ENCODE results near the gene AUTS2.

The AUTS2 gene

DNA sequence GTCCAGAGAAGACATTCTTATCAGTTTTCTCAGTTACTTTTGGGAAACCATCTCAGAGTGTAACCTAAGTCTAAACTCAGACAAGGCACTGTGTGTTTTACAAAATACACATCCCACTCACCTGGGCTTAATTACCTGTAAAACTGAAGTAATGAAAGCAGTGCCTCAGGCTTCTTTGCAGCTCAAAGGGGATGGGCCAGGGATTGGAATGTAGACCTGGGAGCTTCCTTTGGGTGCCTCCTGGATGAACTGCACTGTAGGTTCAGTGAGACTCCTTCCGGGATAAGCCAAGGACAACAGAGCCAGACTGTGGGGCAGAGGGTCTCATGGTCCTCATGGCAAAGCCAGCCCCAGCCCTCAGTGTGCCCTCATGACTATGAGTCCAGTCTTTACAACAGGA is 861.3 kb downstream of the AUTS2 start:
- no peaks in the 10 kb centered on the region for H3K9me3 ChIP-seq
- no peak for DNase-seq
- H3K4me3 ChIP-seq = no peak overlapping the region
- intact Hi-C loops (cut with DNase I; ENCODE audit: low total_unique reads) = no loop called here
- H3K27ac ChIP-seq = no peak overlapping the region
- TF ChIP-seq, protein P1, sequence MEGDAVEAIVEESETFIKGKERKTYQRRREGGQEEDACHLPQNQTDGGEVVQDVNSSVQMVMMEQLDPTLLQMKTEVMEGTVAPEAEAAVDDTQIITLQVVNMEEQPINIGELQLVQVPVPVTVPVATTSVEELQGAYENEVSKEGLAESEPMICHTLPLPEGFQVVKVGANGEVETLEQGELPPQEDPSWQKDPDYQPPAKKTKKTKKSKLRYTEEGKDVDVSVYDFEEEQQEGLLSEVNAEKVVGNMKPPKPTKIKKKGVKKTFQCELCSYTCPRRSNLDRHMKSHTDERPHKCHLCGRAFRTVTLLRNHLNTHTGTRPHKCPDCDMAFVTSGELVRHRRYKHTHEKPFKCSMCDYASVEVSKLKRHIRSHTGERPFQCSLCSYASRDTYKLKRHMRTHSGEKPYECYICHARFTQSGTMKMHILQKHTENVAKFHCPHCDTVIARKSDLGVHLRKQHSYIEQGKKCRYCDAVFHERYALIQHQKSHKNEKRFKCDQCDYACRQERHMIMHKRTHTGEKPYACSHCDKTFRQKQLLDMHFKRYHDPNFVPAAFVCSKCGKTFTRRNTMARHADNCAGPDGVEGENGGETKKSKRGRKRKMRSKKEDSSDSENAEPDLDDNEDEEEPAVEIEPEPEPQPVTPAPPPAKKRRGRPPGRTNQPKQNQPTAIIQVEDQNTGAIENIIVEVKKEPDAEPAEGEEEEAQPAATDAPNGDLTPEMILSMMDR (IDR thresholded peaks at IDR 0.05) = no peak
- H3K27me3 ChIP-seq = no peaks in the 10 kb centered on the region
- H3K4me1 ChIP-seq = peaks cover 0 to 5% (median 0%) of the 10 kb centered on the region in 4 donors
- no peaks in the 10 kb centered on the region for H3K36me3 ChIP-seq

DNA sequence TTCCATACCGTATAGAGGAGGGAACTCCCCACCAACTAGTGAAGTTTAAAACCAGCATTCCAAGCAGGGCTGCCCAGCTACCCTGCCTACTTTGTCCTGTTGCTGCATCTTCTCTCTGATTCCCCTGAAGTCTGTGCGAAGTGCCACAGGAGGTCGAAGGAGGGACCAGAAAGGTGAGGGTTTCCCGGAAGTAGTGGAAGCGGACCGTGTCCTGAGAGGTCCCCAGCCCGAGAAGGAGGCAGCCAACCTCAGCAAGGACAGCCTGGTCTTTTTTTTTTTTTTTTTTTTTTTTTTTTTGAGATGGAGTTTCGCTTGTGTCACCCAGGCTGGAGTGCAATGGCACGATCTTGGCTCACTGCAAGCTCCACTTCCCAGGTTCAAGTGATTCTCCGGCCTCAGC is 861.8 kb downstream of the AUTS2 start:
- H3K36me3 ChIP-seq = no peaks in the 10 kb centered on the region
- H3K4me1 ChIP-seq = peaks cover 0 to 5% (median 0%) of the 10 kb centered on the region in 4 donors
- no peaks in the 10 kb centered on the region for H3K9me3 ChIP-seq
- TF ChIP-seq, protein P1 (IDR thresholded peaks at IDR 0.05) = no peak
- no peak overlapping the region for H3K4me3 ChIP-seq
- H3K27me3 ChIP-seq = no peaks in the 10 kb centered on the region
- DNase-seq = no peak
- H3K27ac ChIP-seq = no peak overlapping the region
- intact Hi-C loops (cut with DNase I; ENCODE audit: low total_unique reads) = no loop called here

DNA sequence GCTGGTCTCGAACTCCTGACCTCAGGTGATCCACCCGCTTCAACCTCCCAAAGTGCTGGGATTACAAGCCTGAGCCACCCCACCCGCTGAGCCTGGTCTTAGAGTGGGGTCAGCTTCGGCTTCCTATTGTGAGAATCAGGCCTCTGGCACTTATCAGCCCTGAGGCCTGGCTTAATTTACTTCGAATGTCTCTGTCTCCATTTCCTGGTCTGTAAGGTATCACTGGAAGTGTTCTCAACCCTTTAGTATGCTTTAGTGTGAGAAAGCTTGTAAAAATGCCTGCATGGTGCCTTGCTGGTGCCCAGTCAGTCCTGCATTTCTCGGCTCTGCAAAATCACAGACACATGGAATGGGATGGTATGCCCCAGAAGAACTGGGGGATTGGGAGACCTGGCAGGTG is 862.3 kb downstream of the AUTS2 start:
- no peaks in the 10 kb centered on the region for H3K36me3 ChIP-seq
- peaks cover 0 to 5% (median 0%) of the 10 kb centered on the region in 4 donors for H3K4me1 ChIP-seq
- H3K27me3 ChIP-seq = no peaks in the 10 kb centered on the region
- no peaks in the 10 kb centered on the region for H3K9me3 ChIP-seq
- no peak for DNase-seq
- no peak overlapping the region for H3K27ac ChIP-seq
- TF ChIP-seq, protein P1 (IDR thresholded peaks at IDR 0.05) = no peak
- intact Hi-C loops (cut with DNase I; ENCODE audit: low total_unique reads) = no loop called here
- no peak overlapping the region for H3K4me3 ChIP-seq

DNA sequence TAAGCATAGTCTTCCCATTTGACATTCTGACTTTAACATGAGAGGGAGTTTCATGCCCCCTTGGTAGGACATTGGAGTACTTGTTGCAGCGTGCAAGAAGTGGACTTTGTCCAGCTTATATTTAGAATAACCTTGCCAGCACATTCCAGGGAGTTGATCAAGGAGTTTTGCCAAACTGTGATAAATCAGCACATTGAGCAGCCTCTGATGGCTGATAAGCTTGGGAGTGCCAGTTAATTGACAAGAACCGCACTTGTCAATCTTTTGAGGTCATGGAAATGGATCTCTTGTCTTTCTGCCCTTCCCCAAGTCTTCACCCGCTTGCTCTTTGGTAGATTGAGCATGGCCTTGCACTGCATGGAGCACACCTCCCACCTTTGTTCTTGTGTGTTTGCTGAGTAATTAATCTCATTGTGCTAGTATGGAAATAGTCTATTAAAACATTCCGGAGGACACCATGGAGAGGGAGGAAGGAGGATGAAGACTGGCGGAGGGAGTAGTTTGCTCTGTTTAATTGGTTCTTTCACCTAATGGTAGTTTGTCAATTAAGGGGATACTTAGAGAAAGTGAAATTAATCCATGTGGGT is 865.2 kb downstream of the AUTS2 start:
- H3K27ac ChIP-seq = no peak overlapping the region
- no peak for DNase-seq
- no peaks in the 10 kb centered on the region for H3K4me1 ChIP-seq
- no peaks in the 10 kb centered on the region for H3K36me3 ChIP-seq
- H3K4me3 ChIP-seq = no peak overlapping the region
- no peaks in the 10 kb centered on the region for H3K9me3 ChIP-seq
- no peaks in the 10 kb centered on the region for H3K27me3 ChIP-seq
- intact Hi-C loops (cut with DNase I; ENCODE audit: low total_unique reads) = no loop called here
- TF ChIP-seq, protein P1 (IDR thresholded peaks at IDR 0.05) = no peak

DNA sequence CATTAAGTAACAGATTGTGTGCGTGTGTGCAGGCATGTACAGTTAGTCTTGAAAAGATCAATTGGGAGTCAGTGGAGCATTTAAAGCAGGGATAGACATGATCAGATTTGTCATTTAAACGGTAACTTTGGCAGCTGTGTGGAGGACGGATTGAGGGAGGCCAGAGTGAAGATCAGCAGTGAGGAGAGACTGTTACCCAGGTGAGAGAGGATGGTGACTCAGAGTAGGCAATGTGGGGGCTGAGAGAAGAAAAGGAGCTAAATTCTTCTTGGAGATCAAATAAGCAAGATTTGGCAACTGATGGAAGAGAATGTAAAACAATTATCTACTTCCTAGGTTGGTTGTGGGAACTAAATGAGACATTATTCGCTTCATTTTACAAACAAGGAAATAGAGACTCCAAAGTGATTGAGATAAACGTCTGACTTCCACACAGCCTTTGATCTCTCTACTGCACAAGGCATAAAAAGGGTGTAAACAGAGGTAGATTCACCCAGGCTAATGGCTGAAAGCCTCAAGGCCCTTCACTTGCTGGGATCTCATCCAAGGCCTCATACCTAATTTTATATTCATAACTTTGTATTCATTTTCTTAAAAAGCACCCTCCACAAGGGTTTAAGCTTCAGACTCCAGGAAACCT is 868.6 kb downstream of the AUTS2 start:
- Histone ChIP-seq H3K4me1 (no peaks in the 10 kb centered on the region), H3K27me3 (no peaks in the 10 kb centered on the region), H3K4me3 (no peak overlapping the region), H3K36me3 (no peaks in the 10 kb centered on the region), H3K9me3 (no peaks in the 10 kb centered on the region), H3K27ac (no peak overlapping the region)
- TF ChIP-seq, protein P1 (IDR thresholded peaks at IDR 0.05) = no peak
- intact Hi-C loops (cut with DNase I; ENCODE audit: low total_unique reads) = no loop called here
- DNase-seq = no peak
